ENCODE data around the gene C10orf90.

Gene C10orf90

GRCh38 chr10:126437635-126438406 lies 232.7 kb downstream of the C10orf90 start:
- no peak for TF ChIP-seq CTCF (IDR thresholded peaks at IDR 0.05; ENCODE audit: low read depth, low read length, missing control alignments)
- no peak overlapping the region for H3K4me3 ChIP-seq (replicated peaks; ENCODE audit: low read depth, low read length)
- DNase-seq (ENCODE audit: extremely low read depth, low read depth) = no peak

DNA sequence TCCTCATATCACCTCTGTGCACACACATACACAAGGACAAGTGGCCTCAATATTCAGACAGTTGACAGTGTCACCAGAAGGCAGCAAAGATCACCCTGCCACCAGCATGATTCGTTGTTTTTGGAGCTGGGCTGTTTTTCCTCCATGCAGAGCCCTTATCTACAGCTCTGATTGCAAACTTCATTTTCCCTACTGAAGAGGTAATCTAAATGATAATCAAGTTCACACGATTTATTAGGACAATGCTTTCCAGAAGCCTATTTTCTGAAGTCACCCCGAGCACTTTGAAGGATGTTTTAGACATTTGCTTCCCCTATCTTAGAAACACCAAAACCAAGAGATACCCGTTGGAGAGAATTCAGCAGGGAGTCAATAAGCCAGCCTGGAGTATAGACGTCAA lies 236.3 kb downstream of the C10orf90 start:
- no peak for DNase-seq (ENCODE audit: extremely low read depth, low read depth)
- no peak for TF ChIP-seq CTCF (IDR thresholded peaks at IDR 0.05; ENCODE audit: low read depth, low read length, missing control alignments)
- no peak overlapping the region for H3K4me3 ChIP-seq (replicated peaks; ENCODE audit: low read depth, low read length)

- DNase-seq (ENCODE audit: extremely low read depth, low read depth) = no peak
- no peak overlapping the region for H3K4me3 ChIP-seq (replicated peaks; ENCODE audit: low read depth, low read length)
- TF ChIP-seq CTCF (IDR thresholded peaks at IDR 0.05; ENCODE audit: low read depth, low read length, missing control alignments) = no peak
These were observed 237.1 kb downstream of the C10orf90 start for GRCh38 chr10:126433351-126433750.

DNA sequence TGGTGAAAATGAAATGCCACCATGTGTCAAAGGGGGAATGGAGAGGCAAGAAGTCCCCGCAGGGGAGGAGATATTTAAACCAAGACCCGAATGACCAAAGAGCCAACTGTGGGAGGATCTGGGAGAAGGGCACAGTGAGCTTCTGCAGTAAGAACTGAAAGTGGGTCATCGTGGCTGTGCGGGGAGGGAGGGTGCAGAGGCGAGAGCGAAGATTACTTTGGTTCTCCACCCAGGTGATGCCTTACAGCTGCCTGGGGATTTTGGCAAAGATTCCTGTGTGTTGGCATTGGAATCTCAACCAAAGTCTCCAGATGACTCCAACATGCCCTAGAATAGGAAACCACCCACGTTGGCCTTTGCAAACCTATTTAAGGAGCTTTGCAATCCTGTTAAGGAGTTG lies 238.0 kb downstream of the C10orf90 start:
- DNase-seq (ENCODE audit: extremely low read depth, low read depth) = no peak
- no peak overlapping the region for H3K4me3 ChIP-seq (replicated peaks; ENCODE audit: low read depth, low read length)
- no peak for TF ChIP-seq CTCF (IDR thresholded peaks at IDR 0.05; ENCODE audit: low read depth, low read length, missing control alignments)

- TF ChIP-seq CTCF (IDR thresholded peaks at IDR 0.05; ENCODE audit: low read depth, low read length, missing control alignments) = no peak
- DNase-seq (ENCODE audit: extremely low read depth, low read depth) = no peak
- H3K4me3 ChIP-seq (replicated peaks; ENCODE audit: low read depth, low read length) = no peak overlapping the region
These were observed 238.7 kb downstream of the C10orf90 start for GRCh38 chr10:126431816-126432215.

- TF ChIP-seq CTCF (IDR thresholded peaks at IDR 0.05; ENCODE audit: low read depth, low read length, missing control alignments) = no peak
- no peak for DNase-seq (ENCODE audit: extremely low read depth, low read depth)
- no peak overlapping the region for H3K4me3 ChIP-seq (replicated peaks; ENCODE audit: low read depth, low read length)
These were observed 240.0 kb downstream of the C10orf90 start for GRCh38 chr10:126430512-126430911.

- no peak for DNase-seq (ENCODE audit: extremely low read depth, low read depth)
- TF ChIP-seq CTCF (IDR thresholded peaks at IDR 0.05; ENCODE audit: low read depth, low read length, missing control alignments) = no peak
- no peak overlapping the region for H3K4me3 ChIP-seq (replicated peaks; ENCODE audit: low read depth, low read length)
These were observed 241.2 kb downstream of the C10orf90 start for GRCh38 chr10:126429275-126429674.
